OCI-LY1 (cell line): ENCODE results near the gene GABRG3.
"Not testable (repeated sequence)": the region's sequence is repeated elsewhere in the genome, so short reads cannot be mapped to it uniquely, and the experiment has no call there.

Experiments
- H2AFZ ChIP-seq: fragments of 200-600 bp; sonication (generic), shearing (Covaris generic); 2 replicates; pipeline ENCODE4 v1.6.0; 2014; ENCODE audit warnings: antibody characterized with exemption, mild to moderate bottlenecking, low read length
- H3F3A ChIP-seq: fragments of 200-600 bp; sonication (generic), shearing (Covaris generic); 2 replicates; pipeline ENCODE4 v1.6.0; 2014; ENCODE audit warnings: mild to moderate bottlenecking, antibody characterized with exemption, low read length, moderate library complexity; ENCODE audit not compliant: insufficient read depth
- H3K27ac ChIP-seq: fragments of 200-600 bp; sonication (generic); 2 replicates; pipeline ENCODE4 v1.5.1; 2014; ENCODE audit warnings: low read length, mixed run types, mild to moderate bottlenecking, low read depth; ENCODE audit not compliant: poor library complexity, severe bottlenecking
- H3K27me3 ChIP-seq: fragments of 200-600 bp; sonication (generic); 2 replicates; pipeline ENCODE4 v1.6.0; 2014; ENCODE audit warnings: antibody characterized with exemption, mild to moderate bottlenecking, low read length, moderate library complexity; ENCODE audit not compliant: insufficient read depth
- H3K36me3 ChIP-seq: fragments of 200-600 bp; sonication (generic); 2 replicates; pipeline ENCODE4 v1.6.1; 2014; ENCODE audit warnings: mild to moderate bottlenecking, antibody characterized with exemption, low read length, moderate library complexity, mixed read lengths; ENCODE audit not compliant: insufficient read depth
- H3K4me1 ChIP-seq: fragments of 200-600 bp; sonication (generic); 2 replicates; pipeline ENCODE4 v1.5.1; 2014; ENCODE audit warnings: mild to moderate bottlenecking, low read length, moderate library complexity; ENCODE audit not compliant: insufficient read depth, severe bottlenecking
- H3K4me2 ChIP-seq: fragments of 200-600 bp; sonication (generic), shearing (Covaris generic); 2 replicates; pipeline ENCODE4 v1.6.1; 2014; ENCODE audit warnings: low read length
- H3K4me3 ChIP-seq: fragments of 200-600 bp; sonication (generic); 2 replicates; pipeline ENCODE4 v1.5.1; 2014; ENCODE audit warnings: low read length, low read depth, mild to moderate bottlenecking, mixed read lengths; ENCODE audit not compliant: poor library complexity, severe bottlenecking
- H3K79me2 ChIP-seq: fragments of 200-600 bp; shearing (Covaris generic); 2 replicates; pipeline ENCODE4 v1.6.1; 2016; ENCODE audit warnings: mixed run types, low read length, mixed read lengths; ENCODE audit not compliant: insufficient read depth
- H3K9ac ChIP-seq: fragments of 200-600 bp; sonication (generic), shearing (Covaris generic); 2 replicates; pipeline ENCODE4 v1.6.1; 2014; ENCODE audit warnings: mild to moderate bottlenecking, low read length, mixed read lengths
- H3K9me2 ChIP-seq: fragments of 200-600 bp; sonication (generic), shearing (Covaris generic); 2 replicates; pipeline ENCODE4 v1.6.1; 2014; ENCODE audit warnings: low read depth, mild to moderate bottlenecking, low read length, mixed read lengths
- H3K9me3 ChIP-seq: fragments of 200-600 bp; shearing (Covaris generic); 2 replicates; pipeline ENCODE4 v1.6.1; 2014; ENCODE audit warnings: low read length, mixed read lengths
- H4K20me1 ChIP-seq: fragments of 200-600 bp; sonication (generic), shearing (Covaris generic); 2 replicates; pipeline ENCODE4 v1.6.0; 2016; ENCODE audit warnings: mild to moderate bottlenecking, low read length; ENCODE audit not compliant: insufficient read depth
- EZH2 ChIP-seq: fragments of 200-600 bp; sonication (generic), shearing (Covaris generic); IDR thresholded peaks from 2 replicates; pipeline ENCODE4 v1.8.0; 2017; ENCODE audit warnings: borderline replicate concordance, mixed run types, mild to moderate bottlenecking, antibody characterized with exemption, low read length, moderate library complexity, mixed read lengths
- TF ChIP-seq, protein P1 (sequence below): fragments of 200-600 bp; sonication (generic), shearing (Covaris generic); IDR thresholded peaks from 2 replicates; pipeline ENCODE4 v1.5.1; 2017; ENCODE audit warnings: mild to moderate bottlenecking, antibody characterized with exemption, low read length, moderate library complexity, mixed read lengths

Gene GABRG3

DNA sequence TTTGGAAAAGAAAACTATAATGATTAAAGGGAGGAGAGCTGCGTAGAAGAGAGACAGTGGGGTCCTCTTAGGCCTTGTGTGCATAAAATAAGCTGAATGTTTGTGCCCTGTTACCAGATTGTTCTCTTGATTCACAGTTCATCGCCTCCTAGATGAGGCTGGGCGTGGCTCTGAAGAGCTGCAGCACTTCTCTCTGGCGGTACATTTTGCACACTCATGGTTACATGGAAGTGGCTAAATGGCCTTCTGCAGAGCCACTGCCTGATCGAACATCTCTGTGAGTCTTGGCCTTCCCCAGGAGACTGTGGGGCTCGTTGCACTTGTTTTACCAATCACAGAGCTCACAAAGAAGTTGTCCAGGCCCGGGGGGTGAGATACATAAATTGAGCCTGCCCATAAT lies 208.8 kb downstream of the GABRG3 start:
- TF ChIP-seq, protein P1, sequence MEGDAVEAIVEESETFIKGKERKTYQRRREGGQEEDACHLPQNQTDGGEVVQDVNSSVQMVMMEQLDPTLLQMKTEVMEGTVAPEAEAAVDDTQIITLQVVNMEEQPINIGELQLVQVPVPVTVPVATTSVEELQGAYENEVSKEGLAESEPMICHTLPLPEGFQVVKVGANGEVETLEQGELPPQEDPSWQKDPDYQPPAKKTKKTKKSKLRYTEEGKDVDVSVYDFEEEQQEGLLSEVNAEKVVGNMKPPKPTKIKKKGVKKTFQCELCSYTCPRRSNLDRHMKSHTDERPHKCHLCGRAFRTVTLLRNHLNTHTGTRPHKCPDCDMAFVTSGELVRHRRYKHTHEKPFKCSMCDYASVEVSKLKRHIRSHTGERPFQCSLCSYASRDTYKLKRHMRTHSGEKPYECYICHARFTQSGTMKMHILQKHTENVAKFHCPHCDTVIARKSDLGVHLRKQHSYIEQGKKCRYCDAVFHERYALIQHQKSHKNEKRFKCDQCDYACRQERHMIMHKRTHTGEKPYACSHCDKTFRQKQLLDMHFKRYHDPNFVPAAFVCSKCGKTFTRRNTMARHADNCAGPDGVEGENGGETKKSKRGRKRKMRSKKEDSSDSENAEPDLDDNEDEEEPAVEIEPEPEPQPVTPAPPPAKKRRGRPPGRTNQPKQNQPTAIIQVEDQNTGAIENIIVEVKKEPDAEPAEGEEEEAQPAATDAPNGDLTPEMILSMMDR: no peak
- TF ChIP-seq EZH2: no peak
- H3K4me1 ChIP-seq: no peaks in the 10 kb centered on the region
- no peak overlapping the region for H2AFZ ChIP-seq
- no peak overlapping the region for H3K4me3 ChIP-seq
- no peaks in the 10 kb centered on the region for H3F3A ChIP-seq
- no peaks in the 10 kb centered on the region for H3K36me3 ChIP-seq
- H3K4me2 ChIP-seq: no peak overlapping the region
- H3K79me2 ChIP-seq: no peaks in the 10 kb centered on the region
- H3K9ac ChIP-seq: no peak overlapping the region
- H3K9me2 ChIP-seq: no peaks in the 10 kb centered on the region
- no peaks in the 10 kb centered on the region for H4K20me1 ChIP-seq
- no peak overlapping the region for H3K27ac ChIP-seq
- H3K9me3 ChIP-seq: no peaks in the 10 kb centered on the region
- no peaks in the 10 kb centered on the region for H3K27me3 ChIP-seq

DNA sequence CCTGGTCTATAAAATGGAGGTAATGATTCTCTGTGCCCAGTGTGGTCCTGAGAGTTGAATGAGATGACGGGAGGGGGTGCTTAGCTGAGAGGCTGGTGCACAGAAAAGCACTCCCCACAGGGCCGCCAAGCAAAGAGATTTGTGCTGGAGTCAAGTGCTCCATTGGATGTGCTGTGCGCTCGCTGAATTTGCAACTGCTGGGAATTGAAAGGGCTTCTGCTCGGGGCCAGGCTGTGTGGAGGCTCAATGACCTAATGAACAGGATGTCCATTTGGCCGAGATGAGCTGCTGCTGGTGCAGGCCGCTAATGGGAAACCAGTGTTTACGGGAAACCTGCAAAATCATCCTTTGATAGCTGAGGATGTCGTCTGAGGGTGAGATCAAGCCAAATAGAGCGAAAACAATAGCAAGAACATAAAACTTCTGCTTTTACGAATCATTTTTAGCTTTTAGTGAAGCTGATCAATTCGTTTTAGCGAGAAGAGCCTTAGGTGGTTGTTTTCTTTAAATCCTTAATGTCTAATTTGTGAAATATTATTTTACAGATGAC lies 211.7 kb downstream of the GABRG3 start:
- Histone ChIP-seq H3K27ac (no peak overlapping the region), H3K9ac (no peak overlapping the region), H3K4me3 (no peak overlapping the region), H3K36me3 (no peaks in the 10 kb centered on the region), H3F3A (no peaks in the 10 kb centered on the region), H3K9me3 (no peaks in the 10 kb centered on the region), H3K27me3 (no peaks in the 10 kb centered on the region), H3K9me2 (no peaks in the 10 kb centered on the region), H3K79me2 (no peaks in the 10 kb centered on the region), H4K20me1 (no peaks in the 10 kb centered on the region), H2AFZ (no peak overlapping the region), H3K4me1 (no peaks in the 10 kb centered on the region), H3K4me2 (no peak overlapping the region)
- TF ChIP-seq, protein P1: no peak
- TF ChIP-seq EZH2: no peak

DNA sequence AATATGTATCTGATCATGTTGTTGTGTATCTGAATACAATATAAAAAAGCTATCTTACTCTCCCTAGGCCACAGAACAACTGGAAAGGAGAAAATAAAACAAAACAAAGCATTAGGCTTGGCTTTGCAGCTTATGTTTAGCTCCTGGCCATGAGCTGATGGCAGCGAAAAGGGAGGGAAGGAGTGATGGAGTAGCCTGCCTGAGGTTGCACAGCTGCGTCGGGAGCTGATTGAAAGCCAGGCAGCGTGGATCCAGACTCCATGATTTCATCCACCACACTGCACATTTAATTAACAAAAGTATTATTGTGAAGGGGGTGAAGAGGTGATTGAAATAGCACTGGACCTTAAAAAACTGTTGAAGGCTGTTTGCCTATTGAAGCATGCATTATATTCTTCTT lies 212.2 kb downstream of the GABRG3 start:
- H3K4me2 ChIP-seq: no peak overlapping the region
- no peak for TF ChIP-seq EZH2
- TF ChIP-seq, protein P1: no peak
- no peaks in the 10 kb centered on the region for H3K9me2 ChIP-seq
- H3K4me1 ChIP-seq: no peaks in the 10 kb centered on the region
- H3K4me3 ChIP-seq: no peak overlapping the region
- H3K79me2 ChIP-seq: no peaks in the 10 kb centered on the region
- H3K9ac ChIP-seq: no peak overlapping the region
- no peaks in the 10 kb centered on the region for H4K20me1 ChIP-seq
- no peaks in the 10 kb centered on the region for H3K27me3 ChIP-seq
- H3K9me3 ChIP-seq: no peaks in the 10 kb centered on the region
- no peak overlapping the region for H2AFZ ChIP-seq
- no peaks in the 10 kb centered on the region for H3F3A ChIP-seq
- H3K27ac ChIP-seq: no peak overlapping the region
- no peaks in the 10 kb centered on the region for H3K36me3 ChIP-seq

DNA sequence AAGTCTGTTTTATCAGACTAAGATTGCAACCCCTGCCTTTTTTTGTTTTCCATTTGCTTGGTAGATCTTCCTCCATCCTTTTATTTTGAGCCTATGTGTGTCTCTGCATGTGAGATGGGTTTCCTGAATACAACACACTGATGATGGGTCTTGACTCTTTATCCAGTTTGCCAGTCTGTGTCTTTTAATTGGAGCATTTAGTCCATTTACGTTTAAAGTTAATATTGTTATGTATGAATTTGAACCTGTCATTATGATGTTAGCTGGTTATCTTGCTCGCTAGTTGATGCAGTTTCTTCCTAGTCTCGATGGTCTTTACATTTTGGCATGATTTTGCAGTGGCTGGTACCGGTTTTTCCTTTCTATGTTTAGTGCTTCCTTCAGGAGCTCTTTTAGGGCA lies 220.5 kb downstream of the GABRG3 start:
- not testable (repeated sequence) for H3K27ac ChIP-seq, H3K4me1 ChIP-seq, H3K9me3 ChIP-seq, H3K9ac ChIP-seq, H2AFZ ChIP-seq, H4K20me1 ChIP-seq, H3K4me2 ChIP-seq, H3F3A ChIP-seq, H3K27me3 ChIP-seq, H3K36me3 ChIP-seq, H3K4me3 ChIP-seq, H3K9me2 ChIP-seq, H3K79me2 ChIP-seq
